Renal cortex interstitium (tissue), 11 donors: ENCODE data around the gene IER5. TPM values are rescaled to one million over a fixed set of nuclear protein-coding genes. Genes with fewer than 3 reads are reported as not detected.

Experiments
- DNase-seq, 11 donors: peaks; one replicate each; pipeline ENCODE4 v3.0.0-alpha.2; 2013; ENCODE audit warnings: low read depth in 9 of 11, low spot score in 4 of 11; ENCODE audit errors: extremely low read depth in 1 of 11
- polyA plus RNA-seq, 3 donors: library from polyadenylated mRNA; unstranded; fragments of 120-200 nt; gene quantifications; one replicate each; pipeline ENCODE4 v1.2.1, GENCODE V29; 2013; ENCODE audit not compliant: insufficient read length in 3 of 3

The IER5 gene
- polyA plus RNA-seq, 3 donors: 5.7 to 7.4 (median 5.8) TPM

DNA sequence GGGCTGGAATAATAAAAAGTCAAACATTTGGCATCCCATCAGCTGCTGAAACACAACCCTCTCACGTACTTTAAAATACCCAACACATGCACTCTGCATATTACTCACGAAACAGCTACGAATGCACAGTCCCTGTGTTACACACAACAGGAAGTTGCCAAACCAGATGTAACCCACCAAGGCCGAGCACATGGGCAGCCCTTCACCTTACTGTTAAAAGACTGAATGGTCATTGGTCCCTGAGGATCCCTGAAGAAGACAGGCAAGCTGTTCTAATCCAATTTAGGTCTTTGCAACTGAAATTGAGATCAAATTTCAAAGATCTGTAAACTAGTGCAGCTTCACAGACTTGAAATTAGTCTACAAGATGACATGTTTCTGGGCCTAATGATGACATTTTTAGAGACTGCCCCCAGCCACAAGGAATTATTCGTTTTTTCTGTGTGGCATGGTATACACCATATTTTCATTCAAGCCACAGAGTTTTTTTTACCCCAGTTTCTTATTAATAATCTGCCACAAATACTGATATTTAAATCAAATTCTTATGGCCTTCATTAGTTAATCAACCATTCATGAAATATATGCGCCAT is 25.6 kb upstream of the IER5 start:
- DNase-seq: no peak

DNA sequence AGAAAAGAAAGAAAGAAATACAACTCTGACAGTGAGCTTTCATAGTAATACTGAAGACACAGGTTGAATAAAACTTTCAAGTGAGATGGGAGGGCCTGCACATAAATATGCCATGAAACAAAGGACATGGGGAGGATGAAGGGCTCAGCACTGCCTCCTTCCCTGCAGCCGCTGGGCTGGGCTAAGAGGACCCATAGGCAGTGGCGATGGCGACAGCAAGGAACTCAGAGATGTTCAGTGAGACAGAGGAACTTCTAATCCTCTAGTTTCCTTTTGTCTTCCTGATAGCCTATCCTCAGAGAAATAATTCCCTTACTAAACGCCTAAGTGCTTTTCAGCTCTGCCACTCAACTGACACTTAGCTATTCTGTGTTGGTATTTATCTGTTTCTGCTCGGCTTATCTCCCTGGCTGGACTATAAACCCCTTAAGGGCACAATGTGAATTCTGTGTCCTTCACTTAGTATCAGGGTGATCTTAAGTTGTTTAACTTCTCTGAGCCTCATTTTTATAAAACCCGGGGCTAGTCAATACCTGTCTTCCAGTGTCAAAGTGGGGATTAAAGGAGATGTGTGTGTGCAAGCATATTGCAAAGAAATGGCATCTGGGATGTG is 24.4 kb upstream of the IER5 start:
- no peak for DNase-seq

DNA sequence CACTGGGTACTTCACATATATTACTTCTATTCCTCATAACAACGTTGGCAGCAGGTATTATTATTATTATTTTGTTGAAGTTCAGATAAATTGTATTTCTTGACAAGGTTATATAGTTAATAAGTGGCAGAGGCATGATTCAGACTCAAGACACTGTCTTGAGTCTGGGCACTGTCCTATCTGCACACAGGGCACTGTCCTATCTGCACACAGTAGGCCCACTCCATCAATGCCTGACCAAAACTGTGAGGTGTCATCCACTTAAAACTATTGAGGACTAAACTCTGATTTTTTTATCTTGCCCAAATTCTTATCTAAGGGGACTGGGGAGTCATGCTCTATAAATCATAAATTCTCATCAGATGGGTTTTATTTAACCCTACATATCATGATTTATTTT is 23.8 kb upstream of the IER5 start:
- DNase-seq: no peak

DNA sequence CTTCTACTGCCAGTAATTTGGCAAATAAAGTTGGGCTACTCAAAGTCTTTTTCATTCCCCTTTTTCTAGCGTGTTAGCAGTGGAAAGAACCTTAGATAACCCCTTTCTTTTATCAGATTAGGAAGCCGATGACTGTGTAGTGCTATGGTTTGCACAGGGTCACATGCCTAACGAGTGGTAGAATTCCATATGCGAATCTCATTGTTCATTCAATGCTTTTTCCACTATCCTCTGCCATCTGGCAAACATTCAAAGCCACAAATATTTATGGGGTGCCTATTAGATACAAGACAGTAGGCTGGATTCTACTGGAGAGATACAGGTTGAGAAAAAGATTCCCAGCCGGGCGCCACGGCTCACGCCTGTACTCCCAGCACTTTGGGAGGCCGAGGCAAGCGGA is 14.9 kb upstream of the IER5 start:
- DNase-seq: no peak

DNA sequence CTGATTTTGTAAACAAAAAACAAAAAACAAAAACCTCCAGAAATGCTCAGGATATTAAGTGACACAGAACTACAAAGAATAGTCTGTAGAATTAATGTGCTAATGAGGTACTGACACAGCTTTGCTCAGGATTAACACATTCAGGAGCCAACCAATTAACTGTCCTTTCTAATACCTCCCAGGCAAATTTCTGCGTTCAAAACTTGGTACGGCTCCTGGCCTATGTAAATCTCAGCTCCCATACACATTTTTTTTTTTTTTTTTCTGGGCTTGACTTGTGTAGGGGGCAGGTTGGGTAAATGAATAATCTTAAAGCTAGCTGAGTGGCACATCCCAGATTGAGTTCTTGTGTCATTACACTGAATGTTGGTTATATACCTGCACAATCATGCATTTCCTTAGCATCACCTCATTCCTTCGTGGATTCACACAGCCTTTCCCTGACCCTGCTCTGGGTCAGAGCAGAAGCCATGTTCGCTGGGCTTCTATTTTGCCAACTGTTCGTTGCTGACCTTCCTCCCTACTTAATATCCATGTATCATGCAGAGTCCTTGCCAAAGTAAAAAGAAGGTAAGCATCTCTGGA is 12.6 kb upstream of the IER5 start:
- DNase-seq: no peak

DNA sequence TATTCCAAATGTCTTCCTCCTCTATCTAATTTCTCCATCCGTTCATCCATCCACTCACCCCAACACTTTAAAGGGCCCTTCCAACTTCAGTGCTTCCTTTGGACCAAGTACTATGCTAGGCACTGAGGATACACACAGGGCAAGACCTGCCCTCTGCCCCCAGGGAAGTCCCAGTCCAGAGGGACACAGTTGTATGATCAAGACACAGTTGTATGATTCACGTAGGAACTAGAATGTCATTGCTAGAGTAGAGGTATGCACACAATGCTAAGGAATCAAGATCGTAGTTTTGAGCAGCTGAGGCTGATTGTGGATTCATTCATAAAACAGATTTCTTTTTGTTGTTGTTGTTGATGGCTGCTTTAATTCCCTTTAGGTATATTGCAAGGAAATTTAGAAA is 11.6 kb upstream of the IER5 start:
- no peak for DNase-seq

DNA sequence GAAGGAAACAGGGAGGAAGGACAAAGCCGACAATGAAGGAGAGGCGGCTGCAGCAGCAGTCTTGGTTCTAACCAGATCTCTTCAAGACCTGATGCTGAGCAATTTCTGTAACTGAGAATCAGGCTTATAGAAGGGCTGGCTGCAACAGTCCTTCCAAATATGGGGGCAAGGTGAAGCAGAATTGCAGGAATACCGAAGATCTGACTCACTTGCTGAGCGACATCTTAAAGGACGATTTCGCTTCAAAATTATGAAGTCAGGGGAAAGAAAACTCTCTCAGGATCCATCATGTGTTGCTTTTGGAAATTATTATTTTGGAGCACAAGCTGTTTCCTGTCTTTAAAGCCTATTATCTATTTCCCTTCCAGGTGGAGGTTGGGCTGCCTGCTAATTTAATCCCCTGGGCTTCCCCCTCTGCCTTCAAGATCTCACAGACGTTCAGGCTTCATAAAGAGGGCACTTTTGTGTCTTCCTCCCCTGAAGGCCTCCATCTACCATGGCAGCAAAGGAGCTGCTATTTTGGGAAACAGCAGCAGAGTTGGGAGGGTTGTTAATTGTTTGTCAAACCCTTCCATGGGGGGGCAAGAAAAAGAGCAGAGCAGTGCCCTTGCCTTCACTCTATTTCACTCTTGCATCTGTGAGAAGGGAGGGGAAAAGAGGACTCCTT is 10.8 kb upstream of the IER5 start:
- no peak for DNase-seq

DNA sequence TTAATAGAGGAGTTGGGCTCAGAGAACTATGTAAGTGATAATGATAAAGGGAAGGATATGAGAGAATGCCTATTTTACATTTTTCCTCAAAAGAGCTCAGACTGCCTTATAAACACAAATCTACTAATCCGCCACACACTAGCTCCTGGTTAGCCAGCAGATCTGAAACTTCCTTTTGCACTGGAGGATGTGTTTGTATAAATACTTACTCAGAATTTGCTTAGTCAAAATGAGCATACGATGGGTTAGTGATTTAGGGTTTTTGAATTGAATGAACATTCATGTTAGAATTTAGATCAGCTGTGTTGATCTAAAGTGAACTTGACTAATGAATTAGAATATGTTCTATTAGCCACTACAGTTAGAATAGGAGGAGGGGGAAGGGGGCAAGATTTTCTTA is 9.1 kb upstream of the IER5 start:
- DNase-seq: no peak

DNA sequence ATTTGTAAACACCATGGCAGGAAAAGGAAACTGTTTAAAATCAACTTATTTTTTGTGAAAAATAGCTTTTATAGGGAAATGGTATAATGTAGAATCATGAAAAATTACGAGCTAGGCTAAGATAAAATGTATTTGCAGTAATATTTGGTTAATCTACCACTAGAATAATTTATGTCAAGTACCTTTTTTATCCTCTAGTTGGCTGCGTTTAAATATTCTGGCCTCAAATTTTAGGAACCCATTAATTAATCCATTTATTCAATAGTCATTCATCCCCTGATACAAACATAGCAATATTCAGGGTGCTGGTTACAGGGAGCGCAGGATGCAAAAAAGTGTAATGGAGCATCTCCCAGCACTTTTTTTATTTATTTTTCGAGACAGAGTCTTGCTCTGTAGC is 8.6 kb upstream of the IER5 start:
- no peak for DNase-seq

DNA sequence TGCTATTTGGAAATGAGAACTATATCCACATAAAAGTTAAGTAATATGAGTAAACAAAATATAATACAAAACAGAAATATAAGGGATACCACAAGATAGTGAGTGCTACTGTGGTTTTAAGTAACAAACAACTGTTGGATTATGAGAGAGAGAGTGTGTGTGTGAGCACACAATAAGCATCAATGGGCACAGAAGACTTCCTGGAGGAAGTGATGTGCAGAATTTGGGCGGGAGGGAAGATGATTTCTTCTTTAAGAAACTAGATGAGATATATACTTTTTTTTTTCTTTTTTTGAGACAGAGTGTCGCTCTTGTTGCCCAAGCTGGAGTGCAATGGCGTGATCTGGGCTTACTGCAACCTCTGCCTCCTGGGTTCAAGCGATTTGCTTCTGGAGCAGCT is 7.9 kb upstream of the IER5 start:
- DNase-seq: no peak

DNA sequence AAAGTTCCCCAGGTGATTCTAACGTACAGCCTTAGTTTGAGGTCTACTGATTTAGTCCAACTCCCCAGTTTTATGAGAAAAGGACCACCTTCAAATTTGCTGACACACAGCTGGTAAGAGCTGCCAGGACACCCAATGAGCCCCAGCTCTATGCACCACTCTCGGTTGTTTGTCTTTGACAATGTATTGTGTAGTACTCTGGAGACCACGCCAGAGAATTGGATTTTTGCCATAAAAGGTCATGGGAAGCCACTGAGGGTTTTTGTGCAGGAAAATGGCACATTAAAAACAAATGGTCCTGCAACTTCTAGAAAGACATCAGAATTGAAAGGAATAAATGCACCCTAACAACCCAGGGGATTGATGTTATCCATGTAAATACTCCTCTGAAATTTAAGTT is 7.1 kb upstream of the IER5 start:
- no peak for DNase-seq

DNA sequence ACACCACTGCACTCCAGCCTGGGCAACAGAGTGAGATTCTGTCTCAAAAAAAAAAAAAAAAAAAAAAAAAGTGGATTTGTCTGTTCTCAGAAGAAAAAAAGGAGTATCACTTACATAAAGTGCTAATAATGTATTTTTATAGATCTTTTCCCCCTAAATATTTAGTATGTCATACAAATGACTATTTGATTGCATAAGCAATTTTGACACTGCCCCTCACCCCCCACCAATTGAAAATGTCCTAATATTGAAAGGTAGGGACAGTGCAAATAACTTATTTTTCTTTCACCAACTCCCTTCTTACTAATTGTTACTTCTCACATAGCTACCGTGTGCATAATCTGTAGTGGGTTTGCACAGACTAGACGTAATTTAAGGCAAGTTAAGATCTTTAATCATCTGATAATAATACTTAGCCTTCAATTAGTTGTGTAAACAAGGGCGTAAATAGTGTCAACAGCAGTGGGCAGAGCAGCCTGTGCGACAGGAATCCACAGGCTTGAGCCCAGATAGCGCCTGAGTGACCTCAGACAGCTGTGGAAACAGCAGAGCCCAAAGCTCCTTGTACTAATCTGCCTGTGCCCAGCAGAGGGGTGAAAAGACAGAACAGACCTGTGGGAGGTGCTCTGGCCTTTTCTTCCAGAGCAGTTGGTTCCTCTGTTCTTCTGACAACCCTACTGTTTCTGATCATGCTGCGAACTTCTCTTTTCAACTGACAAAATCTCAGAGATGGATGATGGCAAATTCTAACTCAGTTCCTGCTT is 4.5 kb upstream of the IER5 start:
- no peak for DNase-seq

DNA sequence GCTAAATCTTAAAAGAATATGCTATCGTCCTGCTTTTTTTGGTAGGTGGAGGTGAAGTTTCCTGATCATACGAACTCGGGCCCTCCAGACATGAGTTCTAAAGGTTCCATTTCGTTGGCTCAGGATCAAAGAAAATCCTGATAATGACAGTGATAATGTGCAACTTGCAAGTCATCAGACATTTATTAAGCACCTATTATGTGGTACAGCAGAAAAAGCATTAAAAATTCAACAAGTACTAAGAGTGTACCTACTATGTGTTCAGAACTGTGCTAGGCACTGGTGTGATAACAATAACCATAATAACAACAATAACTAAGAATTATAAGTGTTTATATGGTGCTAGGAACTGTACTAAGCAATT is 3.9 kb upstream of the IER5 start:
- DNase-seq: no peak

DNA sequence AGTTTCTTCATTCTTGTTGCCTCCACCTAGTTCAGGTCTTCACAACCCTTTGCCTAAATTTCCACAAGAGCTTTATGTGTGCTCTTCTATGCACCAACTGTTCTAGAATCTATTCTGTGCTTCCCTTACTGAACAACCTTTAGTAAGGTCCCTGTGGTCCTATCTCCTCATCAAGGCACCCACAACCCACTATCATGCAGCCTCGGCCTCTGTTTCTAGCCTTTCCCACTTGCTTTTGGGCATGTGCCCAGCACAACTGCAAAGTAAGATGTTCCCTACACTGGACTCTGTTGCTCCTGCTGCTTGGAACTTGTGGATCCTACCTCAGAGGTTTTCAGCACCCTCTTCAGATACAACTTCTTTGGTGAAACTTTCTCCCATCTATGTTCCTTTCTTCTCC is 2.4 kb upstream of the IER5 start:
- DNase-seq: no peak

DNA sequence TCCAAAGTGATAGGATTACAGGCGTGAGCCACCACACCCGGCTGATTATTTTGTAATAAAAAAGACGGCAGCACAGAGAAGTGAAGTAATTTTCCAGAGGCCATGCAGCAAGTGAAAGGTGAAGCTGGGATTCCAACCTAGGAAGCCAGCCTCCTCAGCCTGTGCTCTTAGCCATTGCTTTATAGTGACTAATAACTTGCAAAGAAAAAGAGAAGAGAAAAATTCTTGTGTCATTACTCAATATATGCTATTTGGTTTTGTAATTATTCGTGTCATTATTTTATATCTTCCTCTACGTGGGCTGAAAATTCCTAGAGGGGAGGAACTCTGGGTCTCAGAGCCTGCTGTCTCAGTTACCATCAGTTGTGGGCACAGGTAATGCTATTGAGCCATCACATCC is 1.6 kb upstream of the IER5 start:
- no peak for DNase-seq

DNA sequence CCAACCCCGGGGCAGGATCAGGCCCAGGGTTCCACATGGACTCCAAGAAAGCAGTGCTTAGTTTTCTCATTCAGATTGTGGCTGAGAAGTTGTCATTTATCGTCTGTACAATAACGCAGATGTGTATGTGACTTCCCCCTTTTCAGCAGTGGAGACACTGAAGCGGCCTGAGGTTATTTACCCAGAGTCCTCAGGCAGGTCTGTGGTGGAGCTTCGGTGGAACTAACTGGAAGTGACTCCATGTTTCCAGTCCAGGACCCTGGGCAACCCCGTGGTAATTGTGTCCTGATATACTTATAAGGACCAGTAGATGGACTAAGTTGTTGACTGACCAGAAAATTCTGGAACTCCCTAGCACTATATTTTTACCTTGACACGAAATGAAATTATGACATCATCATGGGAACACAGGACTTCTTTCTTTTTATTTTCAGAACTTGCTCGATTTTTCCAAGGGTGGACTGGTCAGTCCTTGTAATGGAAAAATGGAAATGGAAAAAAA is 1.0 kb upstream of the IER5 start:
- no peak for DNase-seq

DNA sequence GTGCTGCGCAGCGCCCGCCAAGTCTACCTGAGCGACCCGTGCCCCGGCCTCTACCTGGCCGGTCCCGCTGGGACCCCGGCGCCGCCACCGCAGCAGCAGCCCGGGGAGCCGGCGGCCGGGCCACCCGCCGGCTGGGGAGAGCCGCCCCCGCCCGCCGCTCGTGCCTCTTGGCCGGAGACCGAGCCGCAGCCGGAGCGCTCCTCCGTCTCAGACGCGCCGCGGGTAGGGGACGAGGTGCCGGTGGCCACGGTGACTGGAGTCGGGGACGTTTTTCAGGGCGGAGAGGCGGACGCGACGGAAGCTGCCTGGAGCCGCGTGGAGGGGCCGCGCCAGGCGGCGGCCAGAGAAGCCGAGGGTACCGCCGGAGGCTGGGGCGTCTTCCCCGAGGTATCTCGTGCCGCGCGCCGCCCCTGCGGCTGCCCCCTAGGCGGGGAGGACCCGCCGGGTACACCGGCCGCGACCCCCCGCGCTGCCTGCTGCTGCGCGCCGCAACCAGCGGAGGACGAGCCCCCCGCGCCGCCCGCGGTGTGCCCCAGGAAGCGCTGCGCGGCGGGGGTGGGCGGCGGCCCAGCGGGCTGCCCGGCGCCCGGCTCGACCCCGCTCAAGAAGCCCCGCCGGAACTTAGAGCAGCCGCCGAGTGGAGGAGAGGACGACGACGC is 646 bp downstream of the IER5 start:
- no peak for DNase-seq

DNA sequence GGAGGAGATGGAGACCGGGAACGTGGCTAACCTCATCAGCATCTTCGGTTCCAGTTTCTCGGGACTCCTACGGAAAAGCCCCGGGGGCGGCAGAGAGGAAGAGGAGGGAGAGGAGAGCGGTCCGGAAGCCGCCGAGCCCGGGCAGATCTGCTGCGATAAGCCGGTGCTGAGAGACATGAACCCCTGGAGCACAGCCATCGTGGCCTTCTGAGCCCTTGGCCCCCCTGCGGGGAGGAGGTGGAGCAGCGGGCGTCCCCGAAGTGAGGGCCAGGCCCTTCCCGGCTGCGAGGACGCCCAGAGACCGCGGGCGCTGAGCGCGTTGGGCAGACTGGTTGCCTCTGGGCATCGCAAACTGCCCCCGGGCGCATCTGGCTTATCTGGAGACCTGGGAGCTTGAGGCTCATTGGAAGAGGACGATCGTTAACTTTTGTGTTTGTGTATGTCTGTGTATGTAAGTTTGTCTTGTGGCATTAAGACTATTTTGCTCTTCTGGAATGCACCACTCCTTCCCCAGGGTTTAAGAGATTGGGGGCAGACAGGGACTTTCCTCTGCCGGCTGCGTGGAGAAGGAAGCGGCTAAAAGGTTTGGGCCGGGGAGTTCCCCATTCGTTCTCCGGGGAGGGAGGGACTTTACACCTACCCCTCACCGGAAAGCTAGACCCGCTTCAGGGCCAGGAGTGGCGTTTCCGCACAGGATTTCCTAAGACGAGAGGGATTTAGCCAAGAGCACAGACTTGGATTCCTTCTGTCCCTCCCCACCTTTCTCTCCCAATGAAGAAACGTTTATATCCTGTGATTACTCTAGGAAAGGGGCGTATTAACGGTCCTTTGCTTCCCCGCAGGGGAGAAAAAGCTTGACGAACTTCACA is 1.4 kb downstream of the IER5 start:
- DNase-seq: peak in 1 of 11 donors; percentile 38
